ENCODE results near the gene NXPE1. TPM values are rescaled to one million over a fixed set of nuclear protein-coding genes. Genes with fewer than 3 reads are reported as not detected.

The NXPE1 gene
- polyA plus RNA-seq, 2 of the 4 experiments (the other 2 are of a cell fraction), result not detected

DNA sequence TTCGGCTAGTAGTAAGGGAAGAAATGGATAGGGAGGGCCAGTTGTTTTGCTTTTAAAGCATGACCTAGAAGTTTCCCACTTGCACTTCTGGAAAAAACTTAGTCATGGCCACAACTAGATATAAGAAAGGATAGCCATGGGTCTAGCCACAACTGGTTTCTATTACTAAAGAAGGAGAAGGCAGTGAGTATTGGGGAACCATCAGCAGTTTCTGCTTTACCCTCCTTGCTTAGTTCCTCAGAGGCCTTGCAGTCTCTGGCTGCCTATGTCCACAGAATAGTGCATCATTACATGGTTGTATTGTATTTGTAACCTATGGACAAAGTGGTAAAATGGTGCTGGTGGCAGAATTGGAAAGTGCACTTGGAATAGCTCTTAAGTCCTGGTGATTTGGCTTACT, 35.6 kb downstream of the NXPE1 start:
- Histone ChIP-seq H3K4me3 (no peak overlapping the region), H3K4me2 (no peak overlapping the region), H3K27ac (no peak overlapping the region), H3K9me3 (peaks cover 4% of the 10 kb centered on the region; the same call in 1 of the 3 replicates), H3K4me1 (no peaks in the 10 kb centered on the region)
- CTCF ChIA-PET, result no interaction called here
- ATAC-seq, result no peak
- FAIRE-seq, result no peak
- WGBS (ENCODE audit: missing lambda C conversion rate), result 8% methylated on average over 1 of the region's 1 CpG
- POLR2A ChIA-PET, result no interaction called here
- TF ChIP-seq, protein P1, sequence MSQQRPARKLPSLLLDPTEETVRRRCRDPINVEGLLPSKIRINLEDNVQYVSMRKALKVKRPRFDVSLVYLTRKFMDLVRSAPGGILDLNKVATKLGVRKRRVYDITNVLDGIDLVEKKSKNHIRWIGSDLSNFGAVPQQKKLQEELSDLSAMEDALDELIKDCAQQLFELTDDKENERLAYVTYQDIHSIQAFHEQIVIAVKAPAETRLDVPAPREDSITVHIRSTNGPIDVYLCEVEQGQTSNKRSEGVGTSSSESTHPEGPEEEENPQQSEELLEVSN (IDR thresholded peaks at IDR 0.05; ENCODE audit: borderline replicate concordance, low read depth), result no peak
- no peak for TF ChIP-seq TP53 (CRISPR knock-in tag; IDR thresholded peaks at IDR 0.05)
- no peak for TF ChIP-seq CEBPB (IDR thresholded peaks at IDR 0.05)
- no peak for TF ChIP-seq BHLHE40 (IDR thresholded peaks at IDR 0.05; ENCODE audit: low read depth, low read length)
- TF ChIP-seq ELK1 (IDR thresholded peaks at IDR 0.05; ENCODE audit: low read depth, low read length), result no peak
- no peak for TF ChIP-seq RNF2 (IDR thresholded peaks at IDR 0.05; ENCODE audit: borderline replicate concordance, low read depth)
- no peak for TF ChIP-seq CBX8 (IDR thresholded peaks at IDR 0.05)
- TF ChIP-seq POLR2AphosphoS2 (conservative IDR thresholded peaks at IDR 0.05; ENCODE audit: low read length), result no peak
- no peak for TF ChIP-seq FOSB (CRISPR knock-in tag; IDR thresholded peaks at IDR 0.05)
- no peak for TF ChIP-seq FOXS1 (CRISPR knock-in tag; IDR thresholded peaks at IDR 0.05)
- TF ChIP-seq ZNF302 (CRISPR knock-in tag; IDR thresholded peaks at IDR 0.05), result no peak
- TF ChIP-seq, protein P2, sequence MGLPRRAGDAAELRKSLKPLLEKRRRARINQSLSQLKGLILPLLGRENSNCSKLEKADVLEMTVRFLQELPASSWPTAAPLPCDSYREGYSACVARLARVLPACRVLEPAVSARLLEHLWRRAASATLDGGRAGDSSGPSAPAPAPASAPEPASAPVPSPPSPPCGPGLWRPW (IDR thresholded peaks at IDR 0.05), result no peak
- TF ChIP-seq PBX3 (IDR thresholded peaks at IDR 0.05), result no peak
- TF ChIP-seq HOXA7 (CRISPR knock-in tag; IDR thresholded peaks at IDR 0.05), result no peak
- no peak for TF ChIP-seq GATA3 (IDR thresholded peaks at IDR 0.05; ENCODE audit: borderline replicate concordance)
- no peak for DNase-seq (ENCODE audit: low read depth in 1 of 2, low spot score in 1 of 2)

DNA sequence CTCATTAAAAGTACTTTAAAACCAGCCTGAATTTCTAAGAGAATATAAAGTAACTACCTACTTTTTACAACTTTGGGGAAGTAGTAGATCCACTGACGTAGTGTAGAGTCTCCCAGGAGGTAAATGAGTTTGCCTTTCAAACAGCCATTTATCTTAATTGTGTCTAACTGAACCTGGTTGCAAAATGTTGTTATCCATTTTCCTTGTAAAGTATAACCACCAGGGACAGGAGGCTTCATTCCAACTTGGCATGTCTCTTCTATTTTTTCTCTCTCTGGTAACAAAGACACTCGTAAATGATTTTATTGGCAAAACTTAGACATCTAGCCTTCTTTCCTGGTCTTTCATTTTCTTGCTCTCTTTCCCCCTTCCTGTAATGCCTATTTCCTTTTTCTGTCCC, 36.9 kb downstream of the NXPE1 start:
- Histone ChIP-seq H3K4me1 (no peaks in the 10 kb centered on the region), H3K9me3 (peaks cover 4% of the 10 kb centered on the region; the same call in 1 of the 3 replicates), H3K27ac (no peak overlapping the region), H3K4me3 (no peak overlapping the region), H3K4me2 (no peak overlapping the region)
- POLR2A ChIA-PET, result no interaction called here
- CTCF ChIA-PET, result no interaction called here
- DNase-seq (ENCODE audit: low read depth in 1 of 2, low spot score in 1 of 2), result no peak
- ATAC-seq, result no peak
- WGBS (ENCODE audit: missing lambda C conversion rate), result 26% methylated on average over 2 of the region's 2 CpGs
- FAIRE-seq, result no peak
- no peak for TF ChIP-seq MYC (IDR thresholded peaks at IDR 0.05; ENCODE audit: borderline replicate concordance, low read length)
- no peak for TF ChIP-seq EHF (CRISPR knock-in tag; IDR thresholded peaks at IDR 0.05)
- no peak for TF ChIP-seq ZSCAN20 (CRISPR knock-in tag; IDR thresholded peaks at IDR 0.05)
- TF ChIP-seq HOXB5 (CRISPR knock-in tag; IDR thresholded peaks at IDR 0.05), result no peak
- no peak for TF ChIP-seq CHD2 (IDR thresholded peaks at IDR 0.05; ENCODE audit: low read length, partially characterized antibody)
- TF ChIP-seq MAZ (IDR thresholded peaks at IDR 0.05; ENCODE audit: borderline replicate concordance, low read depth, low read length), result no peak
- TF ChIP-seq RAD21 (conservative IDR thresholded peaks at IDR 0.05 in 1 of 2, IDR thresholded peaks at IDR 0.05 in 1 of 2), result no peak
- no peak for TF ChIP-seq RFX5 (IDR thresholded peaks at IDR 0.05)
- no peak for TF ChIP-seq SREBF2 (IDR thresholded peaks at IDR 0.05)
- no peak for TF ChIP-seq MAX (IDR thresholded peaks at IDR 0.05)
- no peak for TF ChIP-seq ZC3H11A (IDR thresholded peaks at IDR 0.05)
- TF ChIP-seq, protein P1 (IDR thresholded peaks at IDR 0.05; ENCODE audit: borderline replicate concordance, low read depth), result no peak
- no peak for TF ChIP-seq ZFP36 (IDR thresholded peaks at IDR 0.05; ENCODE audit: borderline replicate concordance, partially characterized antibody)
- TF ChIP-seq GATA3 (IDR thresholded peaks at IDR 0.05; ENCODE audit: borderline replicate concordance), result no peak
- TF ChIP-seq HOXA7 (CRISPR knock-in tag; IDR thresholded peaks at IDR 0.05), result no peak
- TF ChIP-seq RNF2 (IDR thresholded peaks at IDR 0.05; ENCODE audit: borderline replicate concordance, low read depth), result no peak
- TF ChIP-seq RCOR1 (IDR thresholded peaks at IDR 0.05; ENCODE audit: low read depth, low read length), result no peak
- no peak for TF ChIP-seq FOSL2 (IDR thresholded peaks at IDR 0.05)
- TF ChIP-seq FOSL2 (CRISPR knock-in tag; IDR thresholded peaks at IDR 0.05), result no peak
